ENCODE measurements around the gene MPO. TPM values are rescaled to one million over a fixed set of nuclear protein-coding genes. Genes with fewer than 3 reads are reported as not detected.

The MPO gene
- total and polyA plus RNA-seq, 5 experiments from 2014 or later = not detected

GRCh38 chr17:58271216-58271931, 9.4 kb downstream of the MPO start:
- no peak overlapping the region for H3K27ac Mint-ChIP-seq
- H3K9me3 Mint-ChIP-seq = peaks cover 0 to 2% (median 0%) of the 10 kb centered on the region in 9 donors
- H3K4me1 Mint-ChIP-seq = peaks cover 0 to 4% (median 0%) of the 10 kb centered on the region in 4 donors
- no peaks in the 10 kb centered on the region for H3K36me3 Mint-ChIP-seq
- H3K4me3 Mint-ChIP-seq = no peak overlapping the region
- H3K27me3 Mint-ChIP-seq = peaks cover 3 to 16% (median 5%) of the 10 kb centered on the region in 5 donors
- POLR2A ChIA-PET = no interaction called here
- ATAC-seq (no peak), DNase-seq (no peak)

- Mint-ChIP-seq H3K9me3 (peaks cover 0 to 2% (median 0%) of the 10 kb centered on the region in 9 donors), H3K4me3 (no peak overlapping the region), H3K27me3 (peaks cover 9 to 17% (median 11%) of the 10 kb centered on the region in 5 donors), H3K27ac (no peak overlapping the region), H3K36me3 (peaks cover 0 to 5% (median 0%) of the 10 kb centered on the region in 3 donors), H3K4me1 (peaks cover 0 to 4% (median 0%) of the 10 kb centered on the region in 4 donors)
- POLR2A ChIA-PET = no interaction called here
- ATAC-seq (peak in 1 of 2 donors; percentile 44), DNase-seq (no peak)
Observed at GRCh38 chr17:58270476-58271215, 10.1 kb downstream of the MPO start.

DNA sequence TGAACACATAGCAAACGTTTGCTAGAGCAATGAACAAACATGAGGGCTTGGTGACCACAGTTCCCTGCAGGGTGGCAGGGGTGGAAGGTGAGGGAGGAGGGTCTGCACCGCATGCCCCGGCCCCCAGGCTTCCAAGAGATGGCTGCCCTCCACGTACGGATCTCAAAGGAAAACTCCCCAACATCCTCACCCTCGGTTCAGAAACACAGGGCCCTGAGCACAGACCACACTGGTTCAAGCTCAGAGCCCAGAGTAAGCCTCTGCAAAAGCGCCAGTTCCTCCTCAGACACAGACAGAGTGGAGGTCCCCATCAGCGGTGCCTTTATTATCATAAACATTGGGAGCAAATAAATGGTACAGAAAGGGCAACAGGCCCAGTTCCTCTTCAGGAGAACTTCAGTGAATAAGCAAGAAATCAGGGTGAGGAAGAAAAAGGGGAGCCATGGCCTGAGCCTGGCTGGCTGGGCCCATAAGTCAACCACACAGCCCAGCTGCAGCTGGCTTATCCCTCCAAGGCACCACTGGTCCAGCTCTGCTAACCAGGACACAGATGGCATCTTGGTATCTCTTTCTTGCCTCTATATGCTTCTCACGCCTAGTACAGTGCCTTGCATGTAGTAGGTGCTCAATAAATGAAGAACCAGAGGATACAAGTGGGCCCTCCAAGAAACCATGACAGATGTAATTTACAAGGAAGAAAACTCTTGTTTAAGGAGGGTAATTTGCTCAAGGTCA, 11.0 kb downstream of the MPO start:
- H3K9me3 Mint-ChIP-seq = no peaks in the 10 kb centered on the region
- POLR2A ChIA-PET = no interaction called here
- DNase-seq (no peak), ATAC-seq (no peak)
- peaks cover 0 to 5% (median 0%) of the 10 kb centered on the region in 3 donors for H3K36me3 Mint-ChIP-seq
- no peak overlapping the region for H3K4me3 Mint-ChIP-seq
- peaks cover 0 to 4% (median 0%) of the 10 kb centered on the region in 4 donors for H3K4me1 Mint-ChIP-seq
- H3K27ac Mint-ChIP-seq = no peak overlapping the region
- H3K27me3 Mint-ChIP-seq = peaks cover 12 to 23% (median 17%) of the 10 kb centered on the region in 5 donors

DNA sequence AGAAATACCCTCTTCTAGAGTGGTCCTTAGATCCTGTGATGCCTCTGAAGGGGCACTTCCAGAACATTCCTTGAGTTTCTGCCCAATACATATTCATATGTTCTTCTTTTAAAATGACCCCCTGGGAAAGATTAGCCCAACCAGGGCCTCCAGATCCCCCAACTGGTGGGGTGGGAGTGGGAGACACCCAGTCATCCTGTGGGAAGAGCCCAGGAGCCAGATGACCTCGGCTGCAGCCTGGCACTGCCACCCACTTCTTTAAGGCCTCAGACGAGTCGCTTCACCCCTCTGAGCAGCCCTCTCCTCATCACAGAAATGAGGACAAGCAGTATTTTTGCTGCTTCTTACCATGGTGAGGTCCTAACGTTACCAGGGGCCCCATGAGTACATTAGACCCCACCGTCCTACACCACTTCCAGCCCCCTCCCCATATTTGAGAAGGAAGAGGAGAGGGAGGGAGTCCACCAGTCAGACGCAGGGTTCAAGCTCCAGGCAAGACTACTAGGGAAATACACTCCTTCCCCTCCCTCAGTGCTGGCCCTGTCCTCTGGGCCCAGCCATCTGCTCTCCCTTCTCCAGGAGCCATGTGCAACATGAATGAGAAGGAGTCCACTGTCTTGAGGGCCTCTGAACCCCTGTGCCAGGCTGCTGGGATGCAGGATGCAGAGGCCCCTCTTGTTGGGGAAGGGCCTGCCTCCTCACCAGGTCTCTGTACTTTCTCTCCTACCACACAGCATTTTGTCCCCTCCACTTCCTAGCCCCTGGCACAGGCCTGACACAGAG, 11.8 kb downstream of the MPO start:
- Mint-ChIP-seq H3K36me3 (peaks cover 0 to 5% (median 0%) of the 10 kb centered on the region in 3 donors), H3K9me3 (no peaks in the 10 kb centered on the region), H3K4me1 (peaks cover 0 to 4% (median 0%) of the 10 kb centered on the region in 4 donors), H3K27ac (no peak overlapping the region), H3K4me3 (no peak overlapping the region), H3K27me3 (peaks cover 15 to 30% (median 24%) of the 10 kb centered on the region in 5 donors)
- POLR2A ChIA-PET = no interaction called here
- ATAC-seq (no peak), DNase-seq (no peak)

- Mint-ChIP-seq H3K4me1 (peaks cover 0 to 4% (median 0%) of the 10 kb centered on the region in 4 donors), H3K27ac (peak overlapping the region in 1 of 10 donors; percentile 33), H3K27me3 (peaks cover 20 to 36% (median 28%) of the 10 kb centered on the region in 5 donors), H3K36me3 (peaks cover 0 to 5% (median 0%) of the 10 kb centered on the region in 3 donors), H3K4me3 (no peak overlapping the region), H3K9me3 (no peaks in the 10 kb centered on the region)
- POLR2A ChIA-PET = no interaction called here
- ATAC-seq (no peak), DNase-seq (no peak)
Observed at GRCh38 chr17:58268326-58268725, 12.4 kb downstream of the MPO start.

DNA sequence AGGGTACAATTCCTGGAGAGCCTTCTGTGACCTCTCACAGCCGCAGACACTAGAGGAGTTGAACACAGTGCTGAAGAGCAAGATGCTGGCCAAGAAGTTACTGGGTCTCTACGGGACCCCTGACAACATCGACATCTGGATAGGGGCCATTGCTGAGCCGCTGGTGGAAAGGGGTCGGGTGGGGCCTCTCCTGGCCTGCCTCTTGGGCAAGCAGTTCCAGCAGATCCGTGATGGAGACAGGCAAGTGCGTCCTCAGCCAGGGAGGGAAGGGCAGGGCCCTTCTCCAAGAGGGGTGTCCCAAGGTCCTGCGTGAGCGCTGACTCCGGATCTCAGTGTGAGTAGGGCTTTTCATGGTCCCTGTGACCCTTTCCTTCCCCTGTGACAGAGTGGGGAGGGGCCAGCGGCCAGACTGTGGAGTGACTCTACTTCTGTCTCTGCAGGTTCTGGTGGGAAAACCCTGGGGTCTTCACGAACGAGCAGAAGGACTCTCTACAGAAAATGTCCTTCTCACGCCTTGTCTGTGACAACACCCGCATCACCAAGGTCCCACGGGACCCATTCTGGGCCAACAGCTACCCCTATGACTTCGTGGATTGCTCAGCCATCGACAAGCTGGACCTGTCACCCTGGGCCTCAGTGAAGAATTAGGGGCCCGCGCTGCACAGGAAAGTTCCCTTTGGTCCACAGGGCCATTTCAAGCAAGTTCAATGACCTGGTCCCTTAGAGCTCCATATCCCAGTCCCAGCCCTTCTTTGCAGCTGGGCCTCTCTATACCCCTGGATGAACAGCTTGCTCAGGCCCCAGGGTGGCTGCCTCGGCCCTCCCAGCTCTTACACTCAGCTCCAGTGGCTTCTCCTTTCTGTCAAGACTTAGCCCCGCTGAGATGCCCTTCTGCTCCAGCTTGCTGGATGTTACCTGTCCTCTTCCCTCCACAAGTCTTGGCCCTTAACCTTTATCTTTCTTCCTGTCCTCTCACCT, 13.1 kb downstream of the MPO start:
- DNase-seq = no peak
- Mint-ChIP-seq H3K27me3 (peaks cover 26 to 43% (median 32%) of the 10 kb centered on the region in 5 donors), H3K36me3 (peaks cover 0 to 5% (median 0%) of the 10 kb centered on the region in 3 donors), H3K4me3 (no peak overlapping the region), H3K9me3 (no peaks in the 10 kb centered on the region), H3K4me1 (peaks cover 0 to 4% (median 0%) of the 10 kb centered on the region in 4 donors), H3K27ac (peak overlapping the region in 2 of 10 donors; percentile 50 to 69)
- no peak for ATAC-seq
- POLR2A ChIA-PET = no interaction called here

DNA sequence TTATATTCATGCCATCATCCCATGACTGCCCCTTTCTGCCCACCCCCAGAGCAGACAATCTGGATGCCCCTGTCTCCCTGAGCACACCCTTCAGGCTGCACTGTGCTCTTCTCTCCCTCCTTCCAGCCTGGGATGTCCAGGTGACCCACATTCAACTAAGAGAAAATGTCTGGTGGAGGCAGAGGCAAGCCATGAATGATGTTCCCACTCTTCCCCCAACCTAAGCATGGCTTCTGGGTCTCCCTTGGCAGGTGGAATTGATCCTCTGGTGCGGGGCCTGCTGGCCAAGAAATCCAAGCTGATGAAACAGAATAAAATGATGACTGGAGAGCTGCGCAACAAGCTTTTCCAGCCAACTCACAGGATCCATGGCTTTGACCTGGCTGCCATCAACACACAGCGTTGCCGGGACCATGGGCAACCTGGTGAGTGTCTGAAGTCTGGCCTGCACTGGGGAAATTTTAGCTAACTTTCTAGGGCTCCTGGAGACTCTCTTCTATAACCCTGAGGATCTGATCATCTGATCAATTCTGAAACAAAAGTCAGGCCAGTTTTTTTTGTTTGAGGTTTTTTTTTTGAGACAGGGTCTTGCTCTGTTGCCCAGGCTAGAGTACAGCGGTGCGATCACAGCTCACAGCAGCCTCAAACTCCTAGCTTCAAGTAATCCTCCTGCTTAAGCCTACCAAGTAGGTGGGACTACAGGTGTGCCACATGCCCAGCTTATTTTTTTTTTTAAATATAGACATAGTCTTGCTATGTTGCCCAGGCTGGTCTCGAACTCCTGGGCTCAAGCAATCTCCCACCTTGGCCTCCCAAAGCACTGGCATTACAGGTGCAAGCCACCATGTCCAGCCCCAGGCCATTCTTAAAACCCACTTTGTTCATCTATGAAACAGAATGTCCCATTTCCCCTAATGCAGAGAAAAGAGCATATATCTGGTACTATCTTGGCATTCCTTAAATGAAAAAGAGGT, 14.5 kb downstream of the MPO start:
- no peak overlapping the region for H3K4me3 Mint-ChIP-seq
- peaks cover 31 to 58% (median 44%) of the 10 kb centered on the region in 5 donors for H3K27me3 Mint-ChIP-seq
- H3K4me1 Mint-ChIP-seq = peaks cover 0 to 4% (median 0%) of the 10 kb centered on the region in 4 donors
- H3K27ac Mint-ChIP-seq = no peak overlapping the region
- H3K9me3 Mint-ChIP-seq = no peaks in the 10 kb centered on the region
- peaks cover 0 to 5% (median 0%) of the 10 kb centered on the region in 3 donors for H3K36me3 Mint-ChIP-seq
- POLR2A ChIA-PET = no interaction called here
- DNase-seq (no peak), ATAC-seq (no peak)

DNA sequence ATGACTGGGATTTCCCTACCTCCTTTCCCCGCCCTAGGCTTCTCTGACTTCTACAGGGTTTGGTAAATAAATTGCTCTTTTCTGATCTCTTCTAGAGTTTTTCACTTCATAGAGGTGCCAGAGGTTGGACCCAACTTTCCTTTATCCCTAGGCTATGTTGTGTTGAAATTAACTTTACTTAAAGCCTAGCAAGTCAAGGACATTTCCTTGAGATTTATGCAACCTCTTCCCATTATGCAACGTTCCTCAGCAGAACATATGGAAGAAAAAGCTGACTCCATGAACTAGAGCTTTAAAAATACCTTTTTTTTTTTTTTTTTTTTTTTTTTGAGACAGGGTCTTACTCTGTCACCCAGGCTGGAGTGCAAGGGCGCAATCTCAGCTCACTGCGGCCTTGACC, 15.5 kb downstream of the MPO start:
- peaks cover 0 to 5% (median 0%) of the 10 kb centered on the region in 3 donors for H3K36me3 Mint-ChIP-seq
- H3K9me3 Mint-ChIP-seq = no peaks in the 10 kb centered on the region
- peaks cover 0 to under 1% (median 0%) of the 10 kb centered on the region in 4 donors for H3K4me1 Mint-ChIP-seq
- peaks cover 34 to 67% (median 50%) of the 10 kb centered on the region in 5 donors for H3K27me3 Mint-ChIP-seq
- no peak for DNase-seq
- POLR2A ChIA-PET = no interaction called here
- no peak overlapping the region for H3K4me3 Mint-ChIP-seq
- ATAC-seq = no peak
- no peak overlapping the region for H3K27ac Mint-ChIP-seq

GRCh38 chr17:58264407-58265103, 16.2 kb downstream of the MPO start:
- Mint-ChIP-seq H3K36me3 (peaks cover 0 to 5% (median 0%) of the 10 kb centered on the region in 3 donors), H3K27me3 (peaks cover 36 to 68% (median 50%) of the 10 kb centered on the region in 5 donors), H3K4me1 (no peaks in the 10 kb centered on the region), H3K4me3 (no peak overlapping the region), H3K27ac (no peak overlapping the region), H3K9me3 (no peaks in the 10 kb centered on the region)
- POLR2A ChIA-PET = no interaction called here
- DNase-seq (no peak), ATAC-seq (no peak)

GRCh38 chr17:58263773-58264172, 17.0 kb downstream of the MPO start:
- peak overlapping the region in 1 of 10 donors; percentile 16 for H3K27ac Mint-ChIP-seq
- no peaks in the 10 kb centered on the region for H3K4me1 Mint-ChIP-seq
- ATAC-seq (no peak), DNase-seq (no peak)
- H3K9me3 Mint-ChIP-seq = no peaks in the 10 kb centered on the region
- POLR2A ChIA-PET = no interaction called here
- peaks cover 0 to 5% (median 0%) of the 10 kb centered on the region in 3 donors for H3K36me3 Mint-ChIP-seq
- peaks cover 36 to 68% (median 52%) of the 10 kb centered on the region in 5 donors for H3K27me3 Mint-ChIP-seq
- no peak overlapping the region for H3K4me3 Mint-ChIP-seq

Measured in naive thymus-derived CD8-positive, alpha-beta T cell (primary cell).